HUES64 (cell line): Measurements from ENCODE around the gene LPAR1.
"Not testable (repeated sequence)": the region's sequence is repeated elsewhere in the genome, so short reads cannot be mapped to it uniquely, and the experiment has no call there.

ENCODE experiments used
- H3K27ac ChIP-seq: 2 replicates; pipeline ENCODE4 v1.7.0; 2013; ENCODE audit warnings: low read depth, low read length, inconsistent platforms
- H3K27me3 ChIP-seq: 2 replicates; pipeline ENCODE4 v1.6.1; 2013; ENCODE audit warnings: mild to moderate bottlenecking, low read length; ENCODE audit not compliant: insufficient read depth
- H3K36me3 ChIP-seq: 2 replicates; pipeline ENCODE4 v1.6.1; 2013; ENCODE audit warnings: mild to moderate bottlenecking, low read length; ENCODE audit not compliant: insufficient read depth
- H3K4me1 ChIP-seq: 2 replicates; pipeline ENCODE4 v1.6.1; 2013; ENCODE audit warnings: mild to moderate bottlenecking, low read length, moderate library complexity; ENCODE audit not compliant: insufficient read depth
- H3K4me3 ChIP-seq: 2 replicates; pipeline ENCODE4 v1.5.1; 2013; ENCODE audit warnings: mild to moderate bottlenecking, low read length, moderate library complexity
- H3K9ac ChIP-seq: 2 replicates; pipeline ENCODE4 v1.6.1; 2013; ENCODE audit warnings: mild to moderate bottlenecking, low read depth, low read length
- H3K9me3 ChIP-seq: 2 replicates; pipeline ENCODE4 v1.6.1; 2013; ENCODE audit warnings: low read depth, low read length; ENCODE audit not compliant: insufficient read depth
- WGBS: fragments of 150-250, 120-280 bp; methylation state at CpG from one replicate; pipeline ENCODE4 v1.1.7; 2013; ENCODE audit warnings: missing lambda C conversion rate; 5-methylcytosine and 5-hydroxymethylcytosine counted together

Gene LPAR1

GRCh38 chr9:110872920-110873319, 165.3 kb downstream of the LPAR1 start:
- Histone ChIP-seq H3K9ac (no peak overlapping the region), H3K27me3 (no peaks in the 10 kb centered on the region), H3K27ac (no peak overlapping the region), H3K4me1 (no peaks in the 10 kb centered on the region), H3K9me3 (no peaks in the 10 kb centered on the region), H3K36me3 (no peaks in the 10 kb centered on the region), H3K4me3 (no peak overlapping the region)
- WGBS, result 83% methylated on average over 6 of the region's 6 CpGs

DNA sequence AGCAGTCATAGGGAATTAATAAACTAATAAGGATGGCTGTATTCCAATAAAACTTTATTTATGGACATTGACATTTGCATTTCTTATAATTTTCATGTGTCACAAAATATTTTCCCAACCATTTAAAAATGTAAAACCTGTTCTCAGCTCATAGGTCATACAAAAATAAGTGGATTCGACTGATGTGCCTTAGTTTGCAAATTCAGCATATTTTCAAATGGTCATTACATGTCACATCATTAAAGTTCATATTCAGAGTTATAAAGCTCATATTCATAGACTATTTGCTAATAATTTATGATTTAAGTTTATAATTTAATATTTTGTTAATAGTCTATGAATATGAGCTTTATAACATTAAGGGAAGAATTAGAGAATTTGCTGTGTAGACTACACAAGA, 166.5 kb downstream of the LPAR1 start:
- no peak overlapping the region for H3K4me3 ChIP-seq
- no peak overlapping the region for H3K27ac ChIP-seq
- H3K27me3 ChIP-seq, result no peaks in the 10 kb centered on the region
- H3K9ac ChIP-seq, result no peak overlapping the region
- H3K4me1 ChIP-seq, result no peaks in the 10 kb centered on the region
- WGBS, result 88% methylated on average over 1 of the region's 1 CpG
- H3K9me3 ChIP-seq, result no peaks in the 10 kb centered on the region
- no peaks in the 10 kb centered on the region for H3K36me3 ChIP-seq

- H3K9me3 ChIP-seq, result no peaks in the 10 kb centered on the region
- H3K27me3 ChIP-seq, result no peaks in the 10 kb centered on the region
- no peak overlapping the region for H3K9ac ChIP-seq
- no peak overlapping the region for H3K4me3 ChIP-seq
- WGBS, result no CpG with 5 or more reads among the region's 1 CpG
- no peaks in the 10 kb centered on the region for H3K36me3 ChIP-seq
- no peaks in the 10 kb centered on the region for H3K4me1 ChIP-seq
- H3K27ac ChIP-seq, result no peak overlapping the region
These were observed 168.3 kb downstream of the LPAR1 start for GRCh38 chr9:110869931-110870330.

DNA sequence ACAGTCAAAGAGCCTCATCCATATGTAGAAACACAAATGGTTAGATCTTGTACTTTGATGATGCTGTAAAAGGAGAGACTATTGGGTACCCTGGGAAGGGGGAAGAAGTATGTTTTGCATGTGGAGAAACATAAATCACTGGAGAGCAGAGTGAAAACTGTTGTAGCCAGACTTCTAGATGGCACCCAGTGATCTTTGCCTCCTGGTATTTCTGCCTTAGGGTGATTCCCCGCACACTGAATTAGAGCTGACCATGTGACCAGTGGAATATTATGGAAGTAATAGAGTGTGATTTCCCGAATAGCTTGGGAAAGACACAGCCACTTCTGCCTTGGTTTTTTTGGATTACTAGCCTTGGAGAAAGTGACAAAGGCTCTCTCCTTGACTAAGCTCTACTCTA, 174.3 kb downstream of the LPAR1 start:
- Histone ChIP-seq H3K4me1 (no peaks in the 10 kb centered on the region), H3K27ac (no peak overlapping the region), H3K4me3 (no peak overlapping the region), H3K9ac (no peak overlapping the region), H3K36me3 (no peaks in the 10 kb centered on the region), H3K9me3 (peaks cover 28% of the 10 kb centered on the region), H3K27me3 (no peaks in the 10 kb centered on the region)
- 92% methylated on average over 2 of the region's 2 CpGs for WGBS

GRCh38 chr9:110861370-110862110, 176.7 kb downstream of the LPAR1 start:
- H3K27me3 ChIP-seq, H3K9ac ChIP-seq, H3K4me1 ChIP-seq, H3K36me3 ChIP-seq, H3K27ac ChIP-seq, H3K4me3 ChIP-seq: not testable (repeated sequence)
- H3K9me3 ChIP-seq, result peaks cover 28% of the 10 kb centered on the region
- 92% methylated on average over 4 of the region's 4 CpGs for WGBS

DNA sequence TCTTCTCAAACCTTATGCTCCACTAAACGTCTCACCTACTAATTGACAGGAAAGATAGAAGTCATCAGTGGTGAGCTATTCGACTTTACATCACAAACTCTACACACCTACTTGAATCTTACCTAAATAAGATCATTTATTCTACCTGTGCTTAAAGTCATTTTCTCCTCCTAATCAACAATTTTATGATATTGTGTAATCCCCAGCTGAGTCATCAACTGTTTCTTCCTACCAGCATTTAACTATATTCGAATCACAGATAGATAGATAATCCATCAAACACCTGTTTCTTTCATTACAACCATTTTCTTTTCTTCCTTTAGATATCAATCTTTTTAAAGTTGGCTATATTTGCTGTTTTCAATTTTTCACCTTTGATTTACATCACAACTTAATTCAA, 181.5 kb downstream of the LPAR1 start:
- Histone ChIP-seq H3K27me3 (no peaks in the 10 kb centered on the region), H3K9me3 (peaks cover 16% of the 10 kb centered on the region), H3K4me3 (no peak overlapping the region), H3K9ac (no peak overlapping the region), H3K36me3 (no peaks in the 10 kb centered on the region), H3K27ac (no peak overlapping the region), H3K4me1 (no peaks in the 10 kb centered on the region)
- 87% methylated on average over 3 of the region's 3 CpGs for WGBS

DNA sequence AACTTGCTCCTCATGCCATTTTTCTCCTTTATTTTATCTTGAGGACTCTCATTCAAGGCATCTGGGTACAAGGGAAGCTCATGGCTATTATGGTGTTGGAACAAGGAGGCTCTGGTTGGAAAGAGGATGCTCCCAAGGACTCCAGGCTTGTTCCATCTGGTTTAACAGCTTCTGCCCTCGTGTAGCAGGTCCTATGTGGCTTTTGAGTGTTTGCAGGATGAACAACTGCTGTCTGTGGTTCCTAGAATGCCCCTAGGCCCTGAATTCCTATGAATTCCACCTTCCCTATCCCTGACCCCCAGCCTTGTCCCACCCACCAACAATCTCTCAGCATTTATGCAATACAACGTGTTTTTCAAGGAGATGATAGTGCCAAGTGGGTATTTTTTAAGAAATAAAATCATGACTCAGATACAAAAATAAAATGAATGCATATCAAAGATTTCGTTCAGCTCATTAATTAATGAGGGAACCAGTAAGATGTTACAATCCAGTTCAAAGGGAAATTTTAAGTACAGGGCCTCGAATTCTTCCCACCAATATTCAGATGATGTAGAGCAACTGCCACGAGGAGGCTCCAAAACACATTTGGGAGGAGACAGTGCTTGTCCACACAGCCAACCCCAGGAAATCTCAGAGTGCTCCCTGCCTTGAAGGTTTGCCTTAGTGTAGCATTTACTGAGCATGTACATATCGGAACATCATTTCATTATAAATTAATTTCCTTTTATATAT, 187.7 kb downstream of the LPAR1 start:
- no peak overlapping the region for H3K27ac ChIP-seq
- no peaks in the 10 kb centered on the region for H3K36me3 ChIP-seq
- 68% methylated on average over 4 of the region's 6 CpGs for WGBS
- H3K9ac ChIP-seq, result no peak overlapping the region
- H3K9me3 ChIP-seq, result peaks cover 4% of the 10 kb centered on the region; the same call in 1 of the 2 replicates
- no peak overlapping the region for H3K4me3 ChIP-seq
- no peaks in the 10 kb centered on the region for H3K4me1 ChIP-seq
- H3K27me3 ChIP-seq, result no peaks in the 10 kb centered on the region

DNA sequence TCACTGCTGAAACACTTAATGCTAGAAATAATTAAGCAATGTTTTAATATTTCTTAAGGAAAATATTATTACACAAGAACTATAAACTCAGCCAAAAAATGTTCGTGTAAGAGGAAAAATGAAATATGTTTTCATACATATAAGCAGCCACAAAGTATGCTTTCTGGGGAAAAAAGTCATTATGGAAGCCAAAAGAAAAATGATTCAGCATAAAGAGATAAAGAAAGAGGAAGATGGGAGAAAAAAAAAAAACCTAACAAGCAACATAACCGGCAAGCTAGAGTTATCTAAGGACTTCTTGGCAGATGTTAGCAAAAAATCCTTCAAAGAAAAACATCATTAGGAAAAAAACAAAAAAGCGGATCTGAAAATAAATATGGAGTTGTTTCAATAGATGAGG, 190.6 kb downstream of the LPAR1 start:
- Histone ChIP-seq H3K27me3 (no peaks in the 10 kb centered on the region), H3K9me3 (no peaks in the 10 kb centered on the region), H3K4me3 (no peak overlapping the region), H3K9ac (no peak overlapping the region), H3K4me1 (no peaks in the 10 kb centered on the region), H3K27ac (no peak overlapping the region), H3K36me3 (no peaks in the 10 kb centered on the region)
- WGBS, result 90% methylated on average over 2 of the region's 3 CpGs

GRCh38 chr9:110846215-110846614, 192.1 kb downstream of the LPAR1 start:
- Histone ChIP-seq H3K27me3 (no peaks in the 10 kb centered on the region), H3K4me3 (no peak overlapping the region), H3K9me3 (no peaks in the 10 kb centered on the region), H3K4me1 (no peaks in the 10 kb centered on the region), H3K9ac (no peak overlapping the region), H3K36me3 (no peaks in the 10 kb centered on the region), H3K27ac (no peak overlapping the region)
- 96% methylated on average over 1 of the region's 2 CpGs for WGBS

DNA sequence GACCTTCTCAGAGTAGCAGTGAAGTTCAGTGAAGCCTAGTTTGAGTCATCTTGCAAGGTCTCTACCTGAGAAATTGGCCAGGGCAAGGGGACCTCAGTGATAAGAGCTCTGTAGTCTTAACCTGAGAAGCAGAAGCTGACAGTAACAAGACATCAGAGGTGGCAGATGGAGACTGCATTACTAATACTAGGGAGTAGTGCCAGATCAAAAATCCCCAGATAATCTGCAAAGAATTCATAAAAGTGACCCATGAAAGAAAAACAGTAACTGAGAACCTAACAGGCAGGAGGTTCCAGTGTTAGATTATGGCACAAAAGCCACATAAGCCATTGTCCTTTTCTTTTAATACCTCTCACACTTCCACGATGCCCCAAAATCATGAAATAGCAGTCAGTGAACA, 194.1 kb downstream of the LPAR1 start:
- Histone ChIP-seq H3K27me3 (no peaks in the 10 kb centered on the region), H3K9me3 (no peaks in the 10 kb centered on the region), H3K4me1 (no peaks in the 10 kb centered on the region), H3K4me3 (no peak overlapping the region), H3K27ac (no peak overlapping the region), H3K9ac (no peak overlapping the region), H3K36me3 (no peaks in the 10 kb centered on the region)
- 100% methylated on average over 1 of the region's 1 CpG for WGBS

DNA sequence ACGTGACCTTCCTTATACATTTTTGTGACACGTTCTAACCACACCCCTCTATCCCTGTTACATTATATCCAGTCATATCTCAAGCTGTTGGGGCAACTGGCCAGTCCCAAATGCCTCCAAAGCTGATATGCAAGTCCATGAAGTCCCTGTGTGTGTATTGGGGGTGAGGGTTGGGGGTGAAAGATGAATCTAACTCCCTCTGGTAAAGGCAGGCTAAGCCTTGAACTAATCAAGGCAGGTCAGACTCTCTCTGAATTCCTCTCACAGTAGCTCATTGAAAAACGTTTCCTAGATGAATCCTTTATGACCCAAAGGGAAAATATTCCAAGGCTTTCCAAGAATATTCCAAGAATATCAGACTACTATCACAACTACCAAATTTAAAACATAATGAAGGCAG, 195.3 kb downstream of the LPAR1 start:
- H3K4me3 ChIP-seq, result no peak overlapping the region
- H3K36me3 ChIP-seq, result no peaks in the 10 kb centered on the region
- H3K27me3 ChIP-seq, result no peaks in the 10 kb centered on the region
- H3K9ac ChIP-seq, result no peak overlapping the region
- no peak overlapping the region for H3K27ac ChIP-seq
- H3K9me3 ChIP-seq, result no peaks in the 10 kb centered on the region
- no peaks in the 10 kb centered on the region for H3K4me1 ChIP-seq
- WGBS, result 83% methylated on average over 3 of the region's 3 CpGs
